Measurements from ENCODE around the gene SPDEF.

- TF ChIP-seq EZH2 (IDR thresholded peaks at IDR 0.05; ENCODE audit: low read depth) (no peak), CTCF (conservative IDR thresholded peaks at IDR 0.05) (no peak)
These were observed 3.7 kb upstream of the SPDEF start for GRCh38 chr6:34559651-34560365.
